Common myeloid progenitor, CD34-positive (primary cell): ENCODE measurements around the gene WNT9A.

Experiments used
- CTCF ChIA-PET: fragments of 350-600 bp; sonication (Branson Sonifier 250); formaldehyde crosslinking; loops from one replicate; lab custom pipeline; 2021; ENCODE audit warnings: antibody characterized with exemption; lab: Charles Lee
- POLR2A ChIA-PET: fragments of 350-600 bp; sonication (Branson Sonifier 250); formaldehyde crosslinking; loops from one replicate; lab custom pipeline; 2021; ENCODE audit warnings: antibody characterized with exemption; lab: Charles Lee
- DNase-seq, 3 donors: peaks; one replicate each; pipeline versions ENCODE4 v3.0.0 to v3.0.0-alpha.2; 2013
- H3K27ac ChIP-seq, 2 experiments: 1 replicate in 1 of 2; 2 replicates in 1 of 2; pipeline ENCODE4 v1.7.0; 2013; ENCODE audit warnings: inconsistent platforms in 2 of 2, low read length in 2 of 2, mild to moderate bottlenecking in 2 of 2, low read depth in 1 of 2, moderate library complexity in 1 of 2; ENCODE audit not compliant: severe bottlenecking in 2 of 2, insufficient read depth in 1 of 2, poor library complexity in 1 of 2
- H3K27me3 ChIP-seq, 5 experiments: replicated peaks in 2 of 5; 1 replicate in 3 of 5; 2 replicates in 2 of 5; pipeline versions ENCODE4 v1.6.1 to v1.7.0; 2013; ENCODE audit warnings: low read length in 4 of 5, mild to moderate bottlenecking in 2 of 5, moderate library complexity in 2 of 5, inconsistent platforms in 1 of 5; ENCODE audit not compliant: insufficient read depth in 5 of 5, control insufficient read depth in 4 of 5
- H3K36me3 ChIP-seq, 4 experiments: 1 replicate in 2 of 4; 2 replicates in 2 of 4; pipeline versions ENCODE4 v1.6.1 to v1.7.0; 2013; ENCODE audit warnings: low read length in 3 of 4, control low read depth in 1 of 4, mild to moderate bottlenecking in 1 of 4; ENCODE audit not compliant: control insufficient read depth in 4 of 4, insufficient read depth in 4 of 4
- H3K4me1 ChIP-seq, 4 experiments: 1 replicate in 3 of 4; 2 replicates in 1 of 4; pipeline versions ENCODE4 v1.6.1 to v1.7.1; 2013; ENCODE audit warnings: low read length in 3 of 4, mild to moderate bottlenecking in 3 of 4, control low read depth in 1 of 4, inconsistent platforms in 1 of 4, moderate library complexity in 1 of 4; ENCODE audit not compliant: control insufficient read depth in 4 of 4, insufficient read depth in 4 of 4; ENCODE audit errors: control extremely low read depth in 1 of 4
- H3K4me3 ChIP-seq, 7 experiments: 1 replicate in 4 of 7; 2 replicates in 3 of 7; pipeline versions ENCODE4 v1.5.1 to v1.7.0; 2013; ENCODE audit warnings: mild to moderate bottlenecking in 7 of 7, low read length in 6 of 7, moderate library complexity in 6 of 7, inconsistent platforms in 2 of 7, low read depth in 2 of 7, control low read depth in 1 of 7; ENCODE audit not compliant: insufficient read depth in 4 of 7, control insufficient read depth in 1 of 7; ENCODE audit errors: extremely low read depth in 1 of 7
- H3K9me3 ChIP-seq, 5 experiments: 1 replicate in 4 of 5; 2 replicates in 1 of 5; pipeline versions ENCODE4 v1.6.1 to v1.7.1; 2013; ENCODE audit warnings: low read length in 4 of 5, mild to moderate bottlenecking in 2 of 5, inconsistent platforms in 1 of 5, low read depth in 1 of 5, moderate library complexity in 1 of 5; ENCODE audit not compliant: control insufficient read depth in 4 of 5, insufficient read depth in 2 of 5; ENCODE audit errors: control extremely low read depth in 1 of 5
- WGBS: methylation state at CpG from one replicate; pipeline ENCODE4 v1.1.5; 2013; ENCODE audit not compliant: insufficient coverage; 5-methylcytosine and 5-hydroxymethylcytosine counted together

Gene WNT9A

DNA sequence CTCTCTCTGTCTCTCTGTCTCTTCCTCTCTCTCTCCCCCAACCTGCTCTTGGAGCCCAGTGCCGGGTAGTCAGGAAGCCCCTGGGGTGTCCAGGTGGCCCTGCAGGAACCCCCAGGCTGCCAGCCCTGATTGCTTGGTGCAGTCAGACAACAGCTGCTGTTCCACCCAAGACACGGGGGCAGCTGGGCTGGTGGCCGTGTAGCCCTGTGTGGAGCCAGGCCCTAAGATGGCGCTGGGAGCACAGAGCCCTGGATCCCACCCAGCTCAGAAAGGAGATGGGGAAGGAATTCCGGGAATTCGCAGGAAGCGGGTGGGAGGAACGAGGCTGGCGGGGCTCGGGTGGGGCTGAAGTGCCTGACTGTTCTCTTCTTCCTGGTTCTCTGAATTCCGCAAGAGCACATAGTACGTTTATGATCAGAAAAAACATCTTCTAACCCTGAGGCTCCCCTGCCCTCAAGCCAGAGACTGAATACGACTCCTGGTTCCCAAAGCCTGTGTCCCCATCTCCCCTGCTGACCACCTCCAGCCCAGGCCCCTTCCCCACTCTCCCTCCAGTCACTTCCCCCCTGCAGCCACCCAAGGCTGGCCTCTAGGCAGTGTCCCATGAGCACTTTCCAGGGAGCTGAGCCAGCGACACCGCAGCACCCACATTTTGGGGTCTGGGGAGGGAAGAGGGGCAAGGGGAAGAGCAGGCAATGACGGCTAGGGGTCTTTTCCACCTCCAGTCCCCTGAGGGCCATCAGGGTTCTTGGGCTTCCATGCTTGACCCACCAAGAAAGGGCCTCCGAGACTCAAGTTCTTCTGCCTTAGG, 55.0 kb downstream of the WNT9A start:
- no peaks in the 10 kb centered on the region for H3K36me3 ChIP-seq
- H3K4me3 ChIP-seq, result no peak overlapping the region
- POLR2A ChIA-PET, result no interaction called here
- H3K4me1 ChIP-seq, result peaks cover 0 to 5% (median 0%) of the 10 kb centered on the region in 4 experiments
- no peak overlapping the region for H3K27ac ChIP-seq
- WGBS, result 94% methylated on average over 12 of the region's 17 CpGs
- no peaks in the 10 kb centered on the region for H3K9me3 ChIP-seq
- no peaks in the 10 kb centered on the region for H3K27me3 ChIP-seq
- CTCF ChIA-PET, result no interaction called here
- DNase-seq, result no peak

DNA sequence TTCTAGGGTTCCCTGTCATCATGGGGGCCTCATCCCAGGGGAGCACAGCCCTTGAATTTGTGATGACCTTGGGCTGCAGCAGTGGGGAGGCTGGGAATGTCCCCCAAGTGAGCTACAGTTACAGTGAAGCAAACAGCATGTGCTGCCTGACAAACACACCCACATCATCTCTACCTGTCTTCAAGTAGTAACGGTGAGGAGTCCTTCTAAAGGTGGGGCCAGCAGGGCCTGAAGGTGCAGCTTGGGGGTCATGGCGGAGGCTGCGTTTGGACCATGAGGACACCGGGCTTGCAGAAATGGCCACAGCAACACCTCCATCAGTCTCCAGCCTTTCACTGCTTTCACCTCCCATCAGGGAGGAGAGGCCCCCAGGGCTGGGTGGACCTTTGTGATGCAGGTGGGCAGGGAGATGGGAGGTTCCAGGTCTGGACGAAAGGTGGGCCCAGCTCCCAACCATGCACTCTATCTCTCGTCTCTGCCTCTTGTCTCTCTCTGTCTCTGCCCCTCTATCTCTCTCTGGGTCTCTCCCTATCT, 55.7 kb downstream of the WNT9A start:
- H3K36me3 ChIP-seq, result no peaks in the 10 kb centered on the region
- H3K4me1 ChIP-seq, result peaks cover 0 to 9% (median 0%) of the 10 kb centered on the region in 4 experiments
- 100% methylated on average over 2 of the region's 6 CpGs for WGBS
- no peaks in the 10 kb centered on the region for H3K9me3 ChIP-seq
- ChIA-PET CTCF (no interaction called here), POLR2A (no interaction called here)
- no peak overlapping the region for H3K4me3 ChIP-seq
- no peak overlapping the region for H3K27ac ChIP-seq
- no peak for DNase-seq
- H3K27me3 ChIP-seq, result no peaks in the 10 kb centered on the region

DNA sequence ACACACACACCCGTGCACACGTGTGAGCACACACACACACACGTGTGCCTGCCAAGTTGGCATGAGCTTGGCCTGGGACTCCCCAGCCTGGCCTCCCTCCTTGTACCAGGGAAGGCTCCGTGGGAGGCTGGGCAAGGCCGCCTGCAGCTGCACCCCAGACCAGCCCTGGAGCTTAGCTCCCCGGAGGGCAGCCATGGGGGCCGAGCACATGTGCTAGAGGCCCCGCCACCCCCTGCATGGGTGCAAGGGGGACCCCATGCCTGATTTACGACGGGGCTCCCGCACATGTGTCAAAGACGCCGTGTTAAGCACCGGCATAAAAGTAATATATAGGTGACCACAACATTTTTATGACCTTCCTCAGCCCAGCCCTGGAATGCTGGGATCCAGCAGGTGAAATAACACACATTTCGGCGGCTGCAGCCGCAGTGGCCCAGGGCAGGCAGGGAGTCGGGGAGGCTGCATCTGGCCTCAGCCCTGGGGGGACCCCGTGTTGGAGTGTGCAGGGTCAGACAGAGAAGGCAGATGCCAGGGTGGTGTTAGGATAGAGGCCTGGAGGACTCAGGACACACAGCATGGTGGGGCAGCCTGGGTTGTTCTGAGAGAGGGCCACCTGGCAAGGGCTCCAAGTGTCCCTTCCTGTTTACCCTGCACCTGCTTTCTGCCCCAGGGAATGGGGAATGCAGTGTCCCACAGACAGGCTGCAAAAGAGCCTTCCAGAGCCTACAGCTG, 56.3 kb downstream of the WNT9A start:
- POLR2A ChIA-PET, result no interaction called here
- H3K27me3 ChIP-seq, result no peaks in the 10 kb centered on the region
- no peak overlapping the region for H3K4me3 ChIP-seq
- WGBS, result 89% methylated on average over 17 of the region's 19 CpGs
- no peak overlapping the region for H3K27ac ChIP-seq
- H3K36me3 ChIP-seq, result no peaks in the 10 kb centered on the region
- H3K9me3 ChIP-seq, result no peaks in the 10 kb centered on the region
- peaks cover 0 to 15% (median 3%) of the 10 kb centered on the region in 4 experiments for H3K4me1 ChIP-seq
- CTCF ChIA-PET, result no interaction called here
- DNase-seq, result no peak

DNA sequence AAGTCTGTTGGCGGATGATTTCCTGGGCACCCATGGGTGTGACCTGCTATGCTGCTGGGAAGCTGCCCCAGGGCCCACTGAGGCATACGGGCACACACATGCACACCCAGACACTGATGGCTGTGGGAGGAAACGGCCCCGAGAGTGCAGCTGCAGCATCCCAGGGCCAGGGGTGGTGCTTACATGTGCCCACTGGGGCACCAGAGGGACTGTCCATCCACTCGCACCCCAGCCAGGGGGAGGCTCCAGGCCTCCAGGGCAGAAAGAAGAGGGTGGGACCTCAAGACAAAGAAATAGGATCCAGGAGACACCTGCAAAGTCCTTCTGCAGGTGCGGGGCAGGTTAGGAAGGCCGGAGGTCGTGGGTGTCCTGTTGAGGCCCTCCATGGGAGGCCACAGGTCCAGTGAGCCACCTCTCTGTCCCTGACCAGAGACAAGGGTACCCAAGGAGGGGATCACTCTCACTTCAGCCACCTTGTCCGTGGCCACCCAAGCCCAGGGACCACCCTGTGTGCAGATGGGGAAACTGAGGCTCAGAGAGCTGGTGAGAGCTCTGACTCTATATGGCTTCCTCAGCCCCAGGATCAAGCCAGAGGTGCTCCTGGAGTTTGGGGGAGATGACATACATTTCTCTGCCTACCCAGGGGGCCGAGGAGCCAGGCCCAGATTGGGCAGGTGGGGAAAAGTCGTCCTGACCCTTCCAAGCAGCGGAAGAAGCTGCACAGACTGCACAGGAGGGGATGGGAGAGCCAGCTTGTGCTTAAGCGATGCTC, 57.1 kb downstream of the WNT9A start:
- 96% methylated on average over 11 of the region's 13 CpGs for WGBS
- DNase-seq, result no peak
- Histone ChIP-seq H3K36me3 (no peaks in the 10 kb centered on the region), H3K27ac (no peak overlapping the region), H3K4me3 (no peak overlapping the region), H3K27me3 (no peaks in the 10 kb centered on the region), H3K4me1 (peaks cover 0 to 23% (median 6%) of the 10 kb centered on the region in 4 experiments), H3K9me3 (no peaks in the 10 kb centered on the region)
- POLR2A ChIA-PET, result no interaction called here
- CTCF ChIA-PET, result interaction anchor here (1.4 kb wide), 1 partner anchor 41 kb away, joined by 3 read pairs; no protein-coding TSS in a partner anchor

DNA sequence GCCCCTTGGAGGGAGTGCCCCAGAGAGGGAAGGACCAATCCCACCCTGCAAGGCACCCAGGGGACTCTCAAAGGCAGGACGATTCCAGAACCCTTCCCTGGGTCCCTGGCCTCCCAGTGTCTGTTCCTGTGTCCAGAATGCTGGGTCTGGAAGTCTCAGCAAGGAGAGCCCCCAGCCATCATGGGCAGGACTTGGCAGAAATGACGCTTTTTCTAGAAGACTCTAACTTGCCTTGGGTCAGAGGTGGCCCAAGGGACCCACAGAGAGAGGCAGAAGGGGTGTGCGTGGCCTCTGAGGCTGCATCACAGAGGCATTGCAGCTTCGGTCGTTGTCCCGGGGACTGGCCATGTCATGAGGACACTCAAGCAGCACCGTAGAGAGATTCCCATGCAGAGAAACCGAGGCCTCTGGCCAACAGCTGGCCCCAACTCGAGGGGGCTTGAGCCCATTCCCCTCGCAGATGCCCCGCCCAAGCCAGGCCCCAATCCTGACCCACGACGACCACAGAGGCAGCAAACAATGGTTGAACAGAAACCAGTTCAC, 57.8 kb downstream of the WNT9A start:
- Histone ChIP-seq H3K4me3 (no peak overlapping the region), H3K9me3 (no peaks in the 10 kb centered on the region), H3K27ac (no peak overlapping the region), H3K4me1 (peaks cover 0 to 30% (median 10%) of the 10 kb centered on the region in 4 experiments), H3K36me3 (no peaks in the 10 kb centered on the region), H3K27me3 (no peaks in the 10 kb centered on the region)
- no peak for DNase-seq
- whole genome bisulfite sequencing, result 94% methylated on average over 11 of the region's 13 CpGs
- POLR2A ChIA-PET, result no interaction called here
- CTCF ChIA-PET, result interaction anchor here (1.4 kb wide), 1 partner anchor 40 kb away, joined by 3 read pairs; no protein-coding TSS in a partner anchor

DNA sequence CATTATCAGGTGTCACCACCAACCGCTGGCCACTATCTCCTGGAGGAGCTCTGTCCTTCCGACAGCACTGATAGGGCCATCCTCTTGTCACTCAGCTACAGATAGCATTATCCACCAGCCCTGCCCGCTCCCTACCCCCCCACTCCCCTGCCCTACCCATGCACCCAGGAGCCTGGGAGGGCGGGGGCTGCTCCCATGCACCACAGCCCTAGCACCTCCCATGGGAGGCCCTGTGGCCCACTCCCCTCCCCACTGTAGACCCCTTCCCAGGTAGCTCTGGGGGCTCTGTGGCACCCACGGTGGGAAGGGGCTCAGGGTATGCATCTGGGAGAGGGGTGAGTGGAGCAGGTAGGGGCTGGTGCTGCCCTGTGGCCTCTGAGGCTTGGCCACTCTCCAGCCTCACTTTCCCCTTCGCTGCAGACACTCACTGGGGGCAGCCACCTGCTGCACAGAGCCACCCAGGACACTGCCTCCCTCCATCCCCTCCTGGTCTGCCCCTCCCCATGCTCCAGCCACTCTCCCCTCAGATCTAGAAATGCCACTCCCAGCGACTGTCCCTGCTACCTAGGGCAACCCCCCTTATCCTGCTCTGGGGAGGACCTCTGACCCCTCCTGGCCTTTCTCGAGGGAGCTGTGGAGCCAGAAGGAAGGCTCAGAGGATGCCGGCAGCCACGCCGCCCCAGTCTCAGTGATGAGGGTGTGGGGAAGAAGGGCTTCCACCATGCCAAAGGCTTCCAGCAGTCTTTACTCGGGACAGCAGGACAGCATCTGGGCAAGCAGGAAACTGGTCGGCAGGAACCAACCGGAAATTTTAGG, 58.5 kb downstream of the WNT9A start:
- DNase-seq, result no peak
- Histone ChIP-seq H3K4me3 (no peak overlapping the region), H3K36me3 (no peaks in the 10 kb centered on the region), H3K27ac (no peak overlapping the region), H3K27me3 (no peaks in the 10 kb centered on the region), H3K4me1 (peaks cover 0 to 30% (median 10%) of the 10 kb centered on the region in 4 experiments), H3K9me3 (no peaks in the 10 kb centered on the region)
- WGBS, result 91% methylated on average over 11 of the region's 14 CpGs
- ChIA-PET POLR2A (no interaction called here), CTCF (interaction anchor here (1.1 to 1.4 kb wide), 2 partner anchors 15 to 40 kb away, joined by 3 read pairs; no protein-coding TSS in a partner anchor)
